ENCODE results near the gene LYSMD4.
"Not testable (repeated sequence)": the region's sequence is repeated elsewhere in the genome, so short reads cannot be mapped to it uniquely, and the experiment has no call there.

The LYSMD4 gene

DNA sequence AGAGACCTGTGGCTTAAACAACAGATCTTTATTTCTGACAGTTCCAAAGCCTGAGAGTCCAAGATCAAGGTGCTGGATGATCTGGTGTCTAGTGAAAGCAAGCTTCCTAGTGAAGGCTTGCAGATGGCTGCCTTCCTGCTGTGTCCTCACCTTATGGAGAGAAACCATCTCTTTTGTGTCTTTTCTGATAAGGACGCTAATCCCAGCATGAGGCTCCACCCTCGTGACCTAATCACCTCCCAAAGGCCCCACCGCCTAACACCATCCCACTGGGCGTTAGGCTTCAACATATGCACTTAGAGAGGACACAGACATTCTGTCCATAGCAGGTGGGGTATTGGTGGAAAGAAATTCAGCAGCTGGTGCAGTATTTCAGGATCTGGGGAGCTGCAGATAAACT is 19.8 kb upstream of the LYSMD4 start:
- DNase-seq (ENCODE audit: low spot score): no peak
- TF ChIP-seq CTCF (IDR thresholded peaks at IDR 0.05; ENCODE audit: borderline replicate concordance, control extremely low read depth, extremely low read depth, insufficient read depth, missing control alignments): no peak
- in situ Hi-C loops (cut with MboI; ENCODE audit: low sequenced_read_pairs, unreplicated experiment): no loop called here

GRCh38 chr15:99752556-99752955 is 19.3 kb upstream of the LYSMD4 start:
- in situ Hi-C loops (cut with MboI; ENCODE audit: low sequenced_read_pairs, unreplicated experiment): no loop called here
- no peak for DNase-seq (ENCODE audit: low spot score)

DNA sequence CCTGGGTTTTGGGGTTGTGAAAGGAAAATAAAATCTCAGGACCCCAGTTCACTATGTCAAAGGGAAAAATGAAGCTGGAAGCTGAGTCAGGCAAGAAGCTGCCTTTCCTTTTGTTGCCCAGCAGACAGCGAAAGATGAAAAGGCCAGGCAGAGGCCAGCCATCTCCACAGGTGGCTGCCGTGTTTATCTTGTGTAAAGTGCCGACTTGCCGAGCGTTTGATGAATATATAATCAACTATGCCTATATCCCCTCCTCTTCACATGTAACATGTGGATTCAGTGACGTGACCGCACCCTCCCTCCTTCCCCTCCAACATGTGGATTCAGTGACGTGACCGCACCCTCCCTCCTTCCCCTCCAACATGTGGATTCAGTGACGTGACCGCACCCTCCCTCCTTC is 17.1 kb upstream of the LYSMD4 start:
- DNase-seq (ENCODE audit: low spot score); in situ Hi-C loops (cut with MboI; ENCODE audit: low sequenced_read_pairs, unreplicated experiment): not testable (repeated sequence)

More at GRCh38 chr15:99752556-99752955, 19.3 kb upstream of the LYSMD4 start:
- TF ChIP-seq CTCF (IDR thresholded peaks at IDR 0.05; ENCODE audit: borderline replicate concordance, control extremely low read depth, extremely low read depth, insufficient read depth, missing control alignments): no peak

GRCh38 chr15:99749386-99749785 is 16.1 kb upstream of the LYSMD4 start:
- TF ChIP-seq CTCF (IDR thresholded peaks at IDR 0.05; ENCODE audit: borderline replicate concordance, control extremely low read depth, extremely low read depth, insufficient read depth, missing control alignments): no peak
- no peak for DNase-seq (ENCODE audit: low spot score)
- in situ Hi-C loops (cut with MboI; ENCODE audit: low sequenced_read_pairs, unreplicated experiment): no loop called here

GRCh38 chr15:99745370-99746086 is 12.3 kb upstream of the LYSMD4 start:
- TF ChIP-seq CTCF (IDR thresholded peaks at IDR 0.05; ENCODE audit: borderline replicate concordance, control extremely low read depth, extremely low read depth, insufficient read depth, missing control alignments): no peak
- no peak for DNase-seq (ENCODE audit: low spot score)
- in situ Hi-C loops (cut with MboI; ENCODE audit: low sequenced_read_pairs, unreplicated experiment): no loop called here

DNA sequence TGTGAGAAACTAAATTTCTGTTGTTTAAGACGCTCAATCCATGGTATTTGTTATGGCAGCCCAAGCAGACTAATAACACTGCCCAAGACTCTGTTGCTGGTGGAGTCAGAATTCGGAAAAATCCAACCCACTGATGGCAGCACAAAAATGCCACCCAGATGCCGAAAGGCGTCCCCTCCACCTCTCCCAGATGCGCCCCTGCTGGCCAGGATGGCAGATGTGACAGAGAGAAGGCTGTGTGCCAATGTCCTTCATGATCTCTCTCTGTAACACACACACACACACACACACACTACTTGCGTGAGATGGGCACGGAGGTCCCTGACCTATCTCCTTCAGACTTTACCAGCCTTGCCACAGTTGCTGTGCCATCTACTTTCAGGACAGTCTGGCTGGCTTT is 10.9 kb upstream of the LYSMD4 start:
- TF ChIP-seq CTCF (IDR thresholded peaks at IDR 0.05; ENCODE audit: borderline replicate concordance, control extremely low read depth, extremely low read depth, insufficient read depth, missing control alignments): no peak
- no peak for DNase-seq (ENCODE audit: low spot score)
- in situ Hi-C loops (cut with MboI; ENCODE audit: low sequenced_read_pairs, unreplicated experiment): no loop called here

- DNase-seq (ENCODE audit: low spot score): no peak
- no peak for TF ChIP-seq CTCF (IDR thresholded peaks at IDR 0.05; ENCODE audit: borderline replicate concordance, control extremely low read depth, extremely low read depth, insufficient read depth, missing control alignments)
- in situ Hi-C loops (cut with MboI; ENCODE audit: low sequenced_read_pairs, unreplicated experiment): no loop called here
These were observed 8.6 kb upstream of the LYSMD4 start for GRCh38 chr15:99741835-99742234.
